HG02571 (cell line): ENCODE data around the gene GTF3C4.
"Not testable (repeated sequence)": the region's sequence is repeated elsewhere in the genome, so short reads cannot be mapped to it uniquely, and the experiment has no call there.

ENCODE experiments used
- ATAC-seq: cut with Tn5 transposase; IDR thresholded peaks from one replicate; pipeline ENCODE4 v1.9.1; 2021; ENCODE audit warnings: mild to moderate bottlenecking, moderate library complexity; ENCODE audit not compliant: unreplicated experiment

GTF3C4 gene

DNA sequence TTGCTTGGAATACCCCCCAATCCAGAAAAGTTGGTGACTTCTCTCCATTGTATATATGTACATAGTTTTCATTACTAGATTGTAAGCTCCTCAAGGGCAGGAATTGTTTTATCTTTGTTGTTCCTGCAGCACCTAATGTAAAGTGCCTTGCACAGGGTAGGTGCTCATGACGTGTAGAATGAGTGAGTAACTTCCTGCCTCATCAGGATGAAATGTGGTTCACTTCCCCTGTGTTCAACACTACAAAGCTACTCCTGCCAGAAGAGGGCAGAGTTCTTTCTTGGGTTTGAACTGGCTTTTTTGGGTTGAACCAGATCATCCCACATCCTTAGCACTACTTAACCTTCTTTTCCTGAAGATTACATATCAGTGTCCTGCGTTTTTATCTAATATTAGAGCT lies 23.9 kb downstream of the GTF3C4 start:
- ATAC-seq: no peak

DNA sequence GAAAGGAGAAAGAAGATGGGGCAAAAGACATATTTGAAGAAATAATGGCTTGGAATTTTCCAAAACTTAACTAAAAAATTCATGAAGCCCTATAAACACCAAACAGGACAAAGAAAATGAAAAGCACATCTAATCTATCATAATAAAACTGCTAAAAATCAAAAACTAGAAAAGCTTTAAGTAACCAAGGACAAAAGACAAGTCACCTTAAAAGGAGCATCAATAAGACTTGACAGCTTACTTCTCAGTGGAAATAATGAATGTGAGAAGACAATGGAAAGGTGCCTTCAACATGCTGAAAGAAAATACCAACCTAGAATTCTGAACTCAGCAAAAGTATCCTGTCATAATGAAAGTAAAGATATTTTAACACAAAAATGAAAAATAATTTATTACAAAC lies 27.0 kb downstream of the GTF3C4 start:
- no peak for ATAC-seq

DNA sequence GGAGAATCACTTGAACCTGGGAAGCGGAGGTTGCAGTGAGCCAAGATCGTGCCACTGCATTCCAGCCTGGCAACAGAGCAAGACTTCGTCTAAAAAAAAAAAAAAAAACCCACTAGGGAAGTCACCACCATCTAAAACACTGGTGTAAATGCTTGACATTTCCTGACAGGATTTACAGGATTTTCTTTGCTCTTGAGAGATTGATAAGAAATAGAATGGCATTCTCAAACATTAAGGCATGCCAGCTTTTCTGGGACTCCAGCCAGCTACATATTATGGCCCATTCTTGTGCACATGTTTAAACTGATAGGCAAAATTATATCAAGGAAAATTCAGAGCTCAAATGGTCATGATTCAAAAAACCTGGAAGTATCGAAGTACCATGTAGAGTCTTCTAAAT lies 28.7 kb downstream of the GTF3C4 start:
- ATAC-seq: no peak

DNA sequence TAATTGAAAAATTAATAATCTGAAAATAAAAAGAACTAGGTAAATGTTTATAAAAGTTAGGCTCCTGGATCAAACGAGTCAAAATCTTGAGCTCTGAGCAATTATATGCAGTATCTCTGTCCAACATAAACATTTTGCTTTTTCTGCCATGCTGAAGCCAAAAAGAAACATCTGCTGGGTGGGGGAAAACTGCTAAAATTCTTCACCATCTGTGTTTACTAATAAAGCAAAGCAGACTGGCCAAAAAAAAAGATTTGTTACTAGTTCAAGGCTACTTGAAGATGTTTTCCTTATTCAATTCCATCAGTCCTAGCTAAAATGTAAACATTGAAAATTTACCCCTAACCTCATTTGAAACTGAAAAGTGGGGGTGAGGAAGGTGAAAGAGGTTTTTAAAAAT lies 29.7 kb downstream of the GTF3C4 start:
- no peak for ATAC-seq

DNA sequence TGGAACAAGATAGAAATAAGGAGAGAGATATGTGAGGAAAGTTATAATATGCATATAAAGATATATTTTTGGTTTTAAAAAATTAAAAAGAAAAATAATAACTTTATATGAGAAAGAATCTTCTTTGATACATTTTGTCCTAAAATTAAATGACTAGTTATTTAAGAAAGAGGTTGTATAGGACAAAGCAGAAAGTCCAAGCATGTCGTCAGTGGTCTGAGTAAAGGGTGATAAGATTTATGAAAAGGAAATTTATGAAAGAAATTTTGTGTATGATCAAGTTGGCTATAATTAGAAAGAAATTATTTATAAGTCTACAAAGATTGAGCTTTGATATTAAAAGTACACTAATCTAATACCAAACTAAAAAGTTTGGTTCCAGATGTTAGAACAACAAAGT lies 32.0 kb downstream of the GTF3C4 start:
- ATAC-seq: no peak

DNA sequence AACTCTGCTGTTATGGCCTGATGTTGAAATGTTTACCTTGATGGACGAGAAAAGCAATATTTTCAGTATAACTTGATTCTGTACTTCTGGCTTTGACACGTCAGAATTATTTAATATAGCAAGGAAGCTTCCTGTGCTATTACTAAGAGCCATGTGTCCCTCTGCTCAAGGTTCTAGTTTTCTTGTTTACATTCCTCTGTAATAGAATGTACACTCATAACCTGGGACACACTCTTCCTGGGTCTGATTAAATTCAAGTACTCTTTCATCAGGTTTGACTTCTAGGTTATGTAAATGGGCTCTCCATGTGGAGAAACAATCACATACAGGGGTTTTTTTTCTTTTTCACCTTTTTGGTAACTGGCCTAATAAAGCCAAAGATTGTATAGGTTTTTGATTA lies 33.1 kb downstream of the GTF3C4 start:
- no peak for ATAC-seq

DNA sequence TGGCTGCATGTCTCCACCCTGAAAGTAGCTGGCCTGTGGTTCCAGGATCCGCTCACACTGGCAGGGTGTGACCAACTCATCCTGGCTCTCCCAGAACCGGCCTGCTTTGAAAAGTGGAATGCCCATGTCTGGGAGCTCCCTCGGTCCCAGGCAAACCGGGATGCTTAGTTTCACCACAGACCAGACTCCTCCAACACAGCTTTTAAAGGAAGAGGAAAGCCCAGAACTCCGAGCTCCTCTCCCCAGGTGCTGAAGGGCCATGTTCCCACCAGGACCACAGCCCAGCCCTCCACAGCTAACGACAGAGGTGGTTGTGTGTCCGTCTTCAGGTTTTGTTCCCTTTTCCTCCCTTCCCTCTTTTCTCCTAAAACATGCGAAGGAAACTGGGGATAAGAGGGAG lies 38.0 kb downstream of the GTF3C4 start:
- no peak for ATAC-seq

DNA sequence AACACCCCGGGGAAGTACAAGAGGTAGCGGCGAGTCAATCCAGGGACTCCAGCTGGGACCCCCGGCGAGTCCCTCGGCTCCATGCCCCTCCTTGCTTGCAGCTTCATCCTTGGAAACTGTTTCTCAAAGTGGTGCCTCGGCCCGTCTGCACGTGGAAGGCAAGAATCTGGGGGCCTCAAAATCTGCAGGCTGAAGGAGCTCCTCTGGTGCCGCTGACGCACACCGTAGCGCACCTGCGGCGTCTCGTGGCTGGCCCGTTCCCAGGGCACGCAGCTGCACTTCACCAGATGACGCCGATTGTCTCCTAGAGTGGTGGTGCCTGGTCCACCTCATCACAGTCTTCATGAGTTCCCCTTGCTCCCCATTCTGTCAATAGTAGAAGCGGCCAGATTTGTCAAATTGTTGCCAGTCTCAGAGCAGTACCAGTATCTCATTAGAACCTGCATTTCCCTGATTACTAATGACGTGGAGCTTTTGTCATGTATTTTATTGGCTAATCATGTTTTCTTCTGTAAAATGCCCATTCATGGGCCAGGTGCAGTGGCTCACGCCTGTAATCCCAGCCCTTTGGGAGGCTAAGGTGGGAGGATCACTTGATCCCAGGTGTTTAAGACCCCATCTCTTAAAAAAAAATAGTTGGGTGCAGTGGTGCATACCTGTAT lies 38.6 kb downstream of the GTF3C4 start:
- ATAC-seq: no peak

DNA sequence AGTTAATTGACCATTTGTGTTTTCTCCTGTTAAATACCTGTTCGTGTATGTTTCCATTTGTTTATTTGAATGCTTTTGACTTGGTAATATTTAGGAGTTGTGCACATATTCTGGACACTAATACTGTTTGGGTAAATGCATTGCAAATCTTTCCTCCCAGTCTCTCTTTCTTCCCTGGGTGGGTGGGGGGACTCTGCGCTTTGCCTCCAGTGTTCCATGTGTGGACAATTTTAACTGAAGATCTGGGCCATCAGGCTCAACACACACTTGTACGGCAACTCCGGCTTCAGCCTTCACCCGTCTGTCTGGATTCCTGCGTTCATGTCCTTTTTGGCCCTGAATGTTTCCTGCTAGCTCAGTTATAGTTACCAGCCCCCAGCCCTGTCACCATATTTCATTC lies 40.1 kb downstream of the GTF3C4 start:
- no peak for ATAC-seq

DNA sequence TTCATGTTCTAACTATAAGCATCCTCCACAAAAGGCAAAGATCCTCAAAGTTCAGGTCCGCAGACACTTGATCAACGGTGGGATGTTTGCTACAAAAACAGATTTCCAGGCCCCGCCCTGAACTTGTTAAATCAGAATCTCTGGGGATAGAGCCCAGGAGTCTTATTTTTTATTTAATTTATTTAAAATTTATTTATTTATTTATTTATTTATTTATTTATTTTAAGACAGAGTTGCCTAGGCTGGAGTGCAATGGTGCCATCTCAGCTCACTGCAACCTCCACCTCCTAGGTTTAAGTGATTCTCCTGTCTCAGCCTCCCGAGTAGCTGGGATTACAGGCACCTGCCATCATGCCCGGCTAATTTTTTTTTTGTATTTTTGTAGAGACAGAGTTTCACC lies 40.9 kb downstream of the GTF3C4 start:
- ATAC-seq: not testable (repeated sequence)

DNA sequence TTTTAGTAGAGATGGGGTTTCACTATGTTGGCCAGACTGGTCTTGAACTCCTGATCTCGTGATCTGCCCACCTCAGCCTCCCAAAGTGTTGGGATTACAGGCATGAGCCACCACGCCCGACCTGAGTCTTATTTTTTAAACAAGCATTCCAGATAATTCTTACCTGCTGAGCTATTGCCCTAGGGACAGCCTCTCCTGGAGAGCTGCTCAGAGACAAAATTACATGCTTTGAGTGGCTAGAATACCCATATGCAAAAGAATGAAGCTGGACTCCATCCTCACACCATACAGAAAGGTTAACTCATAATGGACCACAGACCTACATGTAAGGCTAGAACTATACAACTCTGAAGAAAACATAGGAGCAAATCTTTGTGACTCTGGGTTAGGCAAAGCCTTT lies 41.6 kb downstream of the GTF3C4 start:
- no peak for ATAC-seq

DNA sequence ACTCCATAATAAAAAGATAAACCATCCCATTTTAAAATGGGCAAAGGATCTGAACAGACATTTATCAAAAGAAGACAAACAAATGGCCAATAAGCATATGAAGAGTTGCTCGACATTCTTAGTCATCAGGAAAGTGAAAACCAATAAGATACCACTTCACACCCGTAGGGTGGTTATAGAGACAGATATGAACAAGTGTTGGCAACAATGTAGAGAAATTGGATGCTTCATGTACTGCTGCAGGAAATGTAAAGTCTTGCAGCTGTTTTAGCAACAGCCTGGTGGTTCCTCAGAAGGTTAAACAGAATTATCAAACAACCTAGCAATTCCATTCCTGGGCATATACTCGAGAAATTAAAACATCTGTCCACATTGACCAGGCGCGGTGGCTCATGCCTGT lies 42.5 kb downstream of the GTF3C4 start:
- no peak for ATAC-seq

DNA sequence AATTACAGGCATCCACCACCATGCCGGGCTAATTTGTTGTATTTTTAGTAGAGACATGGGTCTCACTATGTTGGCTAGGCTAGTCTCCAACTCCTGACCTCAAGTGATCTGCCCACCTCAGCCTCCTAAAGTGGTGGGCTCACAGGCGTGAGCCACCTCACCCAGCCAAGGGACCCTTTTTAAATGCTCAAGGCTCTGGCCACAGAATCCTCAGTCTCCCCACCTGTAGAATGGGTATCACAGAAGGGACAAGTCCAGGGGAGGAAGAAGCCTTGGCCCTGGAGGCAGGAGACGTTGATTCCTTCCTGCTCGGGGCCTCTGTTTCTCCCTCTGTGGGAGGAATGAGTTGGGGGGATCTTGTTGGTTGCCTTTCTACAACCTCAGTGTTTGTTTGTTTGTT lies 45.7 kb downstream of the GTF3C4 start:
- ATAC-seq: no peak

DNA sequence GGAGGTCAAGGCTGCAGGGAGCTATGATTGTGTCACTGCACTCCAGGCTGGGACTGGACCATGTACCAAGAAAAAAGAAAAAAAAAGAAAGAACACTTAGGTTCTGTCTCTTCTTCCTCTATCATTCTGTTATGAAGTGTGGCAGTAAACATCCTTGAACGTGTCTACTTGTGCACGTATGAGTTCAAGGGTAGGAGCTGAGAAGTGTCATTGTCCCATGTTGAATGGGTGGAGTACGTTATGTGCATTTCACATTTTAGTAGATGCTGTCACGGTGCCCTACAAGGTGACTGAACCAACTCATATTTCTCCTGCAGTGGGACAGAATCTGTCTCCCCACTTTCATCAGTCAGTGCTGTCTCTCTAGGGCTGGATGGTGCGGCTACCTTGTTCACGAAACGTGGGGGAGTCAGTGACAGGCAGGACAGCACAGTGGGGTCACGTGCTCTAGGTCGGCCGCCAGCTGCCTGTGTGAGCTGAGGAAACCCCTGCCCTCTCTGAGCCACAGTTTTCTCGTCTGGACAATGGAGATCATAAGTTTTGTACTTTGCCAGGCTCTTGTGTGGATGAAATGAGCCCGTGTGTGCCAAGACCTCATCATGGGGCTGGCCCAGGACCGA lies 47.2 kb downstream of the GTF3C4 start:
- no peak for ATAC-seq

DNA sequence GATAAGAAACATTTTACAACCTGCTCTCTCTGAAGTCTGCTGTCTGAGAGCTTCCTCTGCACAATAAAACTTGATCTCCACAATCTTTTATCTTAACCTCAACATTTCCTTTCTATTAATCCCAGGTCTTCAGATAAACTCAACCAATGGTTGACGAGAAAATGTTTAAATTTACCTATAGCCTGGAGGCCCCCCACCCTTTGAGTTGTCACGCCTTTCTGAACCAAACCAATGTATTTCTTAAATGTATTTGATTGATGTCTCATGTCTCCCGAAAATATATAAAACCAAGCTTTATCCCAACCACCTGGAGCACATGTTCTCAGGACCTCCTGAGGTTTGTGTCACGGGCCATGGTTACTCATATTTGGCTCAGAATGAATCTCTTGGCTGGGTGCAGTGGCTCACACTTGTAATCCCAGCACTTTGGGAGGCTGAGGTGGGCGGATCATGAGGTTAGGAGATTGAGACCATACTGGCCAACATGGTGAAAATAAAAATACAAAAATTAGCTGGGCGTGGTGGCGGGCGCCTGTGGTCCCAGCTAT lies 48.2 kb downstream of the GTF3C4 start:
- not testable (repeated sequence) for ATAC-seq

DNA sequence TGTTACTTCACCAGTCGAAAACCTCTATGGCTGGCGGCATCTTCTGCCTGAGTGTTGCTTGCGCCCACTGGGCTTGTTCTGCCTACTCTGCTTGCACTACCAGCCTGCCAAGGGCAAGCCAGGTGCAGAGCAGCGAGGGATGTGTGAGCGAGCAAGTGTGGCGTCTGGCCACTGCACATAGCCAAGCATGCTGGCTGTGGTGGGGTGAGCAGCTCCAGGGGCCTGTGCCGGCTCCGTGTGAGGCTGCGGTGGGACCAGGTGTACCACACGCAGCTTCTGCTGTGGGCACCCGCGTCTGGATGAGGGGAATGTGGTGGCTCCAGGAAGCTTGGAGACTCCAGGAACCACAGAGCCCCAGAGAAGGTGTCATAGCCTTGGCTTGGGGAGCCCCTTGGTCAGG lies 51.4 kb downstream of the GTF3C4 start:
- no peak for ATAC-seq

DNA sequence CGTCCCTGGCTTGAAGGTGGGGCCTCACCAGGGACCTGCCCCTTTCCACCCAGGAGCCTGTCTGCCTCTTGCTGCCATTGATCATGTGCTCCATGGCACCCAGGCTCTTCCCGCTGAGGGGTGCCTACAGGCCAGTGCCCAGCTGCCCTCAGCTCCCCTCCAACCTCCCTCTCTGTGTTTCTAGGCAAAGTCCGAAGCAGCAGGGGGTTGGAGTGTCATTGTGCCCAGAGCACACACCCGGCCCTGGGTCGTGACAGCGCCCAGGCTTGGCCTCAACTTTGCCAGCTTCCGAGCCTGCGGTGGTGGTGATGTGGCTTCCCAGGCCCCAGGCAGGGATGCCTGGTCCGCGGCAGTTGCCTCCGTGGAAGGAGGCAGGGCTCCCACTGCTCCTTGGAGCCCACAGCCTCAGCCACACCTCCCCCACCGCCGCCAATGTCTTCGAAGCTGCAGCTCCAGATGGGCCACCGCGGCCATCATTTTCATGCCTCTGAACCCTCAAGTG lies 52.4 kb downstream of the GTF3C4 start:
- ATAC-seq: no peak

DNA sequence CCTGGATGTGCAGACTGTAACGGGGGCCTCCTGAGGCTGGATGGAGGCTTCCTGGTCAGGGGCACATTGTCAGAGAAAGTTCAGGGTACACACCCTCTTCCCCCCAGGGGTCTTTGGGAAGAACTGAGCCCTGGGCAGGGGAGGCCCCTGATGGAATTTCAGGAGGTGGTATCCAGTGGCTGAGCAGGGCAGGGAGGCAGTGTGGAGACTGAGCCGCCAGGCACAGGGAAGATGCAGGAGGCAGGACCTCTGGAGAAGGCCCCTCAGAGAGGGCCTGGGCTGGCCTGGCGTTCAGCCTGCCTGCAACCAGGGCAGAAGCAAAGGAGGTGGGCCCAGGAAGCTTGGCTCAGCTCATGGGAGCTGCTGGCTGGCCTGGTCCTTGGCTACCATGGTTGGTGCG lies 53.5 kb downstream of the GTF3C4 start:
- ATAC-seq: no peak

DNA sequence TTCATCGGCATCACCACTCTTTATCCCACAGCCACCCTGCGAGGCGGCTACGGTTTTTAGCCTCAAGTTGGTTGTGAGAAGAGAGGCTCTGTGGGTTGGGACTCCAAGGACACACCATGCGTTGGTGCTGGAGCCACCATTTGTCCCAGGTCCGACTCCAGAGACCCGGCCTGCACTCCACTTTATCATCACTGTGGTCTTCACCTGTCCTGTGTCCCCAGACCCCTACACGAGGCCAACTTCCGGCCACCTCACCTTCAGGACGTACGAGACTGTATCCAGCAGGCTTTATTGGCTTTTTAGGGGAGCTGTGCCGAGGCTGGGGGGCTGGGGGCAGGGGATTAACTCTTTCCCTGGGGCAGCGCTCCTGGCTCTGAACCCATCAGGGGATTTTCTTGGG lies 55.0 kb downstream of the GTF3C4 start:
- no peak for ATAC-seq

DNA sequence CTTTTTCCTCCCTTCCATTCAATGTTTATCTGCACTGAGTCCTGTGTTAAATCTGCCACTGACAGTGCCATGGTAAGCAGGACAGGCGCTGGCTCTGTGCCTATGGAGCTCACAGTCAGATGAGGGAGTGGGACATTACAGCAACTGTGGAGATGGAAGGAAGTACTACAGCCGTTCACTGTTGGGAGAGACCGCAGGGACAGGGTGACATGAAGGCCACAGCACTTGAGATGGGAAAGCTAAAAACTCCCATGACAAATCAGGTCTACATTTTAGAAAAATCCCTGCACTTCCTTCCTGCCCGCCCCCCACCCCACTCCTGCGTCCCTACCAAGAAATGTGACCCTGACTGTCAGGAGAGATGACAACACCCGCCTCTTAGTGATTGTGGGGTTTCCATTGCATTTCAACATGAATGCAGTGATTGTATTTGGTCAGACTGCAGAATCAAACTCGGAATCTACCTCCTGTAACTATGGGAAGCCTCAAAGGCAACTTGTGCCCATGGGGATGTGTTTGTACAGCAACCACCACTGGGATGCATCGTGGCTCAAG lies 56.4 kb downstream of the GTF3C4 start:
- ATAC-seq: no peak

DNA sequence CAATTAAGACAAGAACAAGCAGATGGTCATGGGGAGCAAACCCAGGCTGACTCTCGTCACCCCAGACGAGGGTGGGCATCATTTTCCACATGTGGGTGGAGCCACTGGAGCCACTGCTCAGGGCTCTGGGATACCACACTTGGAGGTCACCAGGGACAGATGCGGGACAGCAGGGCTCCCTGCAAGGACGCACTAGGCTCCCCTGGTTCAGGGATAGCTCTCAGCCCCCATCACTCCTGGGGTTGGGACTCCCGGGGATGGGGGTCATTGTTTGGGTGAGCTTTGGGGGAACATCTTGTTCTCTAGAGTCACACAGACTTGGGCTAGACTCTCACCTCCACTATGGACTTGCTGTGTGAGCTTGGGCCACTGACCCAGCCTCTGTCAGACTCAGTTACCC lies 57.8 kb downstream of the GTF3C4 start:
- no peak for ATAC-seq

DNA sequence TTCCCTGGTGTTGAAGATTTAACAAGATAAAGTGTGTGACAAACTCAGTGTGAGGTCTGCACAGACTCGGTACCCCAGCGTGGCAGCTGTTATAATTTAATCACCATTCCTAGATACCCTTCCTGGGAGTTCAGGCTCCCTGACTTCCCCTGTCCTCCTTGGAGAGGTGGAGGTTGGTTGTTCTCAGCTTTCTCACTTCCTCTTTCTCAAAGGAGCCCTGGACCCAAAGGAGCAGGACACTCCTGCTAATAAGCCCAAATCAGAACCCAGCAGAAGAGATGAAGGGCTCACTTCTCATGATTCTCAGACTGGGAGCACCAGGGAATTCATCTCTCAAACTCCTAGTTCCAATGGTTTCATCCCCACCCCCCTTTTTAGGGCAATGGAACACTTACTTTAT lies 58.2 kb downstream of the GTF3C4 start:
- ATAC-seq: no peak
